Fibroblast of lung (primary cell): ENCODE results near the gene CHN1. TPM values are rescaled to one million over a fixed set of nuclear protein-coding genes. Genes with fewer than 3 reads are reported as not detected.

Experiments
- DNase-seq, 2 donors: peaks; one replicate each; pipeline versions ENCODE4 v3.0.0 to v3.0.0-alpha.2; 2010; ENCODE audit warnings: low read depth in 2 of 2
- H2AFZ ChIP-seq: 2 replicates; pipeline ENCODE4 v1.5.1; 2012; ENCODE audit warnings: low read length, control low read depth, inconsistent platforms
- H3K27ac ChIP-seq: 2 replicates; pipeline ENCODE4 v1.5.1; 2011; ENCODE audit warnings: low read length, control low read depth; ENCODE audit not compliant: insufficient read depth
- H3K27me3 ChIP-seq: 2 replicates; pipeline ENCODE4 v1.5.1; 2011; ENCODE audit warnings: mild to moderate bottlenecking, low read length; ENCODE audit not compliant: control insufficient read depth, insufficient read depth
- H3K36me3 ChIP-seq: 2 replicates; pipeline ENCODE4 v1.5.1; 2011; ENCODE audit warnings: low read length; ENCODE audit not compliant: control insufficient read depth, insufficient read depth
- H3K4me1 ChIP-seq: 2 replicates; pipeline ENCODE4 v1.5.1; 2011; ENCODE audit warnings: low read length; ENCODE audit not compliant: control insufficient read depth, insufficient read depth; ENCODE audit errors: extremely low read depth
- H3K4me2 ChIP-seq: 2 replicates; pipeline ENCODE4 v1.5.1; 2011; ENCODE audit warnings: low read length, control low read depth; ENCODE audit not compliant: insufficient read depth; ENCODE audit errors: extremely low read depth
- H3K4me3 ChIP-seq, 4 experiments: fragments of 200-600 bp in 1 of 4; sonication (generic) in 1 of 4; replicated peaks in 1 of 4; 2 replicates each; pipeline ENCODE4 v1.5.1; 2011 to 2016; ENCODE audit warnings: low read length in 4 of 4, low read depth in 3 of 4, mild to moderate bottlenecking in 3 of 4, control low read depth in 2 of 4, inconsistent platforms in 1 of 4, mixed read lengths in 1 of 4; ENCODE audit not compliant: insufficient read depth in 1 of 4; ENCODE audit errors: control extremely low read depth in 1 of 4
- H3K79me2 ChIP-seq: 2 replicates; pipeline ENCODE4 v1.5.1; 2012; ENCODE audit warnings: mild to moderate bottlenecking, low read length, inconsistent platforms; ENCODE audit not compliant: control insufficient read depth, insufficient read depth
- H3K9ac ChIP-seq: 2 replicates; pipeline ENCODE4 v1.5.1; 2011; ENCODE audit warnings: mild to moderate bottlenecking, low read length, control low read depth; ENCODE audit not compliant: insufficient read depth
- H3K9me3 ChIP-seq: 2 replicates; pipeline ENCODE4 v1.5.1; 2012; ENCODE audit warnings: low read depth, low read length; ENCODE audit not compliant: control insufficient read depth, insufficient read depth
- H4K20me1 ChIP-seq: 2 replicates; pipeline ENCODE4 v1.5.1; 2011; ENCODE audit warnings: low read length; ENCODE audit not compliant: control insufficient read depth, insufficient read depth; ENCODE audit errors: extremely low read depth
- CTCF ChIP-seq, 2 donors: IDR thresholded peaks in 1 of 2; conservative IDR thresholded peaks in 1 of 2; 1 replicate in 1 of 2; 2 replicates in 1 of 2; pipeline ENCODE4 v1.5.1; 2011 to 2012; ENCODE audit warnings: low read length in 2 of 2, control low read depth in 1 of 2, inconsistent platforms in 1 of 2, low read depth in 1 of 2, mild to moderate bottlenecking in 1 of 2
- EZH2 ChIP-seq: IDR thresholded peaks from 2 replicates; pipeline ENCODE4 v1.5.1; 2012; ENCODE audit warnings: low read length, control low read depth, mild to moderate bottlenecking; ENCODE audit errors: missing control alignments
- polyA plus RNA-seq, 2 donors: library from polyadenylated mRNA; depleted of rRNA in 1 of 2; stranded (reverse) in 1 of 2; unstranded in 1 of 2; fragments of >200 nt; gene quantifications; 2 replicates each; pipeline ENCODE4 v1.2.1, GENCODE V29; 2011 to 2012; ENCODE audit warnings: missing spikeins in 1 of 2
- total RNA-seq: library from RNA; depleted of rRNA; stranded (reverse); fragments of >200 nt; gene quantifications from 2 replicates; pipeline ENCODE4 v1.2.1, GENCODE V29; 2014

The CHN1 gene
- total and polyA plus RNA-seq, 2 donors (not counting 1 experiment from before 2014, with no cell fraction given), result 203 to 904 TPM

DNA sequence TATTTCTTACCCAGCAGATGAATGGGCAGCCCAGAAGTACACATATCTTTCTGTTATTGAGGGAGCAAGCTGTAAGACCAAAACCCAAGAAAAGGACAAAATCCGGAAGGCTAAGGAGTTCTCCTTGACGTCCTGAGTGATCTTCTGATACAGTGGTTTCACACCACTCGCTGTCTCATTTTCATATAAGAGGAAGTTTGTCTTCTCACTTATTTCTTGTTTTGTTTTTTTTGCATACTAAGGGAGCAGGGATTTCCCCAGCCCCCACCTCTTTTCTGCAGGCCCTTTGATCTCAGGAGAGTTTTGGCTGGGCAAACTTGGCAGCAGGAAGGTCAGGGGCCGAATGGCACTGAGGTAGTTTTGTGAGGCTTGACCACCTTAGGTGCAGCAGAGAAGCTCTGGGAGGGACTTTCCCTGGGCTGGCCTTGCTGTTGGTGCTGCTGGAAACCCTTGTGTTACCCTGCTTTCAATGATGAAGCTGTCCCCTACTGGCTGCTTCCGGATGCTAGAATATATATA, 254.2 kb downstream of the CHN1 start:
- no peaks in the 10 kb centered on the region for H3K9me3 ChIP-seq
- no peaks in the 10 kb centered on the region for H4K20me1 ChIP-seq
- no peak overlapping the region for H3K9ac ChIP-seq
- no peak overlapping the region for H3K4me3 ChIP-seq
- H3K36me3 ChIP-seq, result no peaks in the 10 kb centered on the region
- DNase-seq, result no peak
- no peak overlapping the region for H2AFZ ChIP-seq
- H3K27me3 ChIP-seq, result no peaks in the 10 kb centered on the region
- no peaks in the 10 kb centered on the region for H3K79me2 ChIP-seq
- H3K4me2 ChIP-seq, result no peak overlapping the region
- TF ChIP-seq CTCF (conservative IDR thresholded peaks at IDR 0.05 in 1 of 2, IDR thresholded peaks at IDR 0.05 in 1 of 2; ENCODE audit: low read depth in 1 of 2, low read length in 2 of 2), result no peak
- TF ChIP-seq EZH2, result no peak
- H3K4me1 ChIP-seq, result no peaks in the 10 kb centered on the region
- H3K27ac ChIP-seq, result no peak overlapping the region

DNA sequence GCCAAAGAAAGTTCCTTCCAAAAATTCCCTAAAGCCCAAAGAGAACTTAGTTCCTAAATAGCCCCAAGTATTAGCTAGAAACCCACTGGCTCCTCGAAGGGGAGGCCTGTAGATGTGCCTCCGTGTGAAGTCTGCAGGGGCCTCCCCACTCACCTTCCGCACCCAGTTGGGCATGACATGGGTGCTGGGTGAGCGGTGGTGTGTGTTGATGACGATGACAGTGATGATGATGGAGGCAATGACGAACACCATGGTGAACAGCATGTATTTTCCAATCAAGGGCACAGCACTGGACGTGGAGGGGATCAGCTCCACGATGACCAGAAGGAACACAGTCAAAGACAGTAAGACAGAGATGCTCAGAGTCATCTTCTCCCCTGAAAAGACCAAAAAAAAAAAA, 255.4 kb downstream of the CHN1 start:
- Histone ChIP-seq H3K9ac (no peak overlapping the region), H3K79me2 (no peaks in the 10 kb centered on the region), H3K4me1 (no peaks in the 10 kb centered on the region), H3K4me3 (no peak overlapping the region), H4K20me1 (no peaks in the 10 kb centered on the region), H2AFZ (no peak overlapping the region), H3K4me2 (no peak overlapping the region), H3K36me3 (no peaks in the 10 kb centered on the region), H3K27me3 (no peaks in the 10 kb centered on the region), H3K27ac (no peak overlapping the region), H3K9me3 (no peaks in the 10 kb centered on the region)
- no peak for DNase-seq
- TF ChIP-seq CTCF (conservative IDR thresholded peaks at IDR 0.05 in 1 of 2, IDR thresholded peaks at IDR 0.05 in 1 of 2; ENCODE audit: low read depth in 1 of 2, low read length in 2 of 2) (no peak), EZH2 (no peak)

- peak; percentile 30 to 56 for DNase-seq
Measured at GRCh38 chr2:174748948-174749347, 256.2 kb downstream of the CHN1 start.

More at GRCh38 chr2:174748948-174749347, 256.2 kb downstream of the CHN1 start:
- Histone ChIP-seq H4K20me1 (no peaks in the 10 kb centered on the region), H3K9me3 (no peaks in the 10 kb centered on the region), H2AFZ (no peak overlapping the region), H3K79me2 (no peaks in the 10 kb centered on the region), H3K4me1 (no peaks in the 10 kb centered on the region), H3K4me2 (no peak overlapping the region), H3K9ac (no peak overlapping the region), H3K4me3 (no peak overlapping the region), H3K27ac (no peak overlapping the region), H3K36me3 (no peaks in the 10 kb centered on the region), H3K27me3 (no peaks in the 10 kb centered on the region)
- no peak for TF ChIP-seq EZH2
- peak; percentile 80 to 82 for TF ChIP-seq CTCF (conservative IDR thresholded peaks at IDR 0.05 in 1 of 2, IDR thresholded peaks at IDR 0.05 in 1 of 2; ENCODE audit: low read depth in 1 of 2, low read length in 2 of 2)

Other genes starting within 250 kb of the CHN1 start
- gene CHRNA1, start 240.9 kb downstream of the CHN1 start, total RNA-seq, result 0.33 TPM in 1 of 2 replicates, not detected in the other
- gene CHRNA1, start 240.9 kb downstream of the CHN1 start, polyA plus RNA-seq, result 0.73 and 1.1 TPM in 2 replicates
- gene ATF2, start 162.8 kb upstream of the CHN1 start, total RNA-seq, result 44.2 and 52.7 TPM in 2 replicates
- gene ATF2, start 162.8 kb upstream of the CHN1 start, polyA plus RNA-seq, result 40.6 and 64.5 TPM in 2 replicates
- gene ATP5MC3, start 176.3 kb upstream of the CHN1 start, total RNA-seq, result 63.9 and 74.0 TPM in 2 replicates
- 499 and 505 TPM in 2 replicates for gene ATP5MC3, start 176.3 kb upstream of the CHN1 start, polyA plus RNA-seq